ENCODE data around the gene SLC39A11.

Gene SLC39A11

DNA sequence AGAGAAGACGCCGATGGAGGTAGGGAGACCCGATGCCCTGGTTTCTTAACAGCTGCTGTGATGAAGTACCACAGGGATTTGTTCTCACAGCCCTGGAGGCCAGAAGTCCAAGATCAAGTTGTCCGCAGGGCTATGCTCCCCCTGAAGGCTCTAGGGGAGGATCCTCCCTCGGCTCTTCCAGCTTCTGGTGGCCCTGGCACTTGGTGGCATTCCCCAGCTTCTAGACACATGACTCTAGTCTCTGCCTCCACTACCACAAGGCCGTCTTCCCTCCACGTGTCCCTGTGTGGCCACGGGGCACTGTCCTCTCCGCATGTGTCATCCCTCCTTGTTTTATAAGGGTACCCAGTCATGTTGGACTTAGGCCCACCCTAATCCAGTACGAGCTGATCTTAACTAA is 375.2 kb downstream of the SLC39A11 start:
- no peak overlapping the region for H3K4me3 ChIP-seq (replicated peaks; ENCODE audit: low read depth, low read length)
- TF ChIP-seq, protein P1, sequence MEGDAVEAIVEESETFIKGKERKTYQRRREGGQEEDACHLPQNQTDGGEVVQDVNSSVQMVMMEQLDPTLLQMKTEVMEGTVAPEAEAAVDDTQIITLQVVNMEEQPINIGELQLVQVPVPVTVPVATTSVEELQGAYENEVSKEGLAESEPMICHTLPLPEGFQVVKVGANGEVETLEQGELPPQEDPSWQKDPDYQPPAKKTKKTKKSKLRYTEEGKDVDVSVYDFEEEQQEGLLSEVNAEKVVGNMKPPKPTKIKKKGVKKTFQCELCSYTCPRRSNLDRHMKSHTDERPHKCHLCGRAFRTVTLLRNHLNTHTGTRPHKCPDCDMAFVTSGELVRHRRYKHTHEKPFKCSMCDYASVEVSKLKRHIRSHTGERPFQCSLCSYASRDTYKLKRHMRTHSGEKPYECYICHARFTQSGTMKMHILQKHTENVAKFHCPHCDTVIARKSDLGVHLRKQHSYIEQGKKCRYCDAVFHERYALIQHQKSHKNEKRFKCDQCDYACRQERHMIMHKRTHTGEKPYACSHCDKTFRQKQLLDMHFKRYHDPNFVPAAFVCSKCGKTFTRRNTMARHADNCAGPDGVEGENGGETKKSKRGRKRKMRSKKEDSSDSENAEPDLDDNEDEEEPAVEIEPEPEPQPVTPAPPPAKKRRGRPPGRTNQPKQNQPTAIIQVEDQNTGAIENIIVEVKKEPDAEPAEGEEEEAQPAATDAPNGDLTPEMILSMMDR (IDR thresholded peaks at IDR 0.05; ENCODE audit: insufficient read depth, low read length, poor library complexity, severe bottlenecking) = no peak
- no peaks in the 10 kb centered on the region; the same call in 1 of the 2 replicates for H3K36me3 ChIP-seq (ENCODE audit: control insufficient read depth, insufficient read depth, low read length)
- H3K27me3 ChIP-seq (replicated peaks; ENCODE audit: control insufficient read depth, insufficient read depth, low read length) = no peaks in the 10 kb centered on the region
- no peak for DNase-seq (ENCODE audit: extremely low read depth, insufficient read length)

DNA sequence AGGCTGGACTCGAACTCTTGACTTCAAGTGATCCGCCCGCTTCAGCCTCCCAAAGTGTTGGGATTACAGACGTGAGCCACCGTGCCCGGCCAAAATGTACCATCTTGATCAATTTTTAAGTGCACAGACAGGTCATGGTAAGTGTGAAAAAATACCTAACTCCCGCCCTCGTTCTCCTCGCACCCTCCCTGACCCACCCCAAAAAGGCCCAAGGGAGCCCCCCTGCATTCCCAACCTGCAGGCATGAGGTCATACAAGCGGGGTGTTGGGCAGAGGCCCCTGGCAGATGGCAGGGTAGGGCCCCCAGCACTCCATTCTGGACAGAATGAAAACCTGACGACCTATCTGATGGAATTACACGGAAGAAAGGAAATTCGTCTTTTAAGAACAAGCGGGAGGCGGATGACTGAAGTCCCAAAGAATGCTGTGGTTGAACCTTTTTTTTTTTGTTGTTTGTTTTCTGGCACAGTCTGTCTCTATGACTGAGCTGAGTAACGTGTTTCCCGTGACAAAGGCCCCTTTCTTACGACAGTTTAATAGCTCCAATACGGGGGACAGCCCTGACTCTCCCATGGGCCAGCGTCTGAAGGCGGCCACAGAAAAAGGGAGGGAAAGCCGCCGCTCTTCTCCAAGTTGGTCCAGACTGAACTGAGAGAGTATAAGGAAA is 376.4 kb downstream of the SLC39A11 start:
- H3K4me3 ChIP-seq (replicated peaks; ENCODE audit: low read depth, low read length) = no peak overlapping the region
- H3K27me3 ChIP-seq (replicated peaks; ENCODE audit: control insufficient read depth, insufficient read depth, low read length) = no peaks in the 10 kb centered on the region
- TF ChIP-seq, protein P1 (IDR thresholded peaks at IDR 0.05; ENCODE audit: insufficient read depth, low read length, poor library complexity, severe bottlenecking) = no peak
- no peak for DNase-seq (ENCODE audit: extremely low read depth, insufficient read length)
- no peaks in the 10 kb centered on the region; the same call in 1 of the 2 replicates for H3K36me3 ChIP-seq (ENCODE audit: control insufficient read depth, insufficient read depth, low read length)

DNA sequence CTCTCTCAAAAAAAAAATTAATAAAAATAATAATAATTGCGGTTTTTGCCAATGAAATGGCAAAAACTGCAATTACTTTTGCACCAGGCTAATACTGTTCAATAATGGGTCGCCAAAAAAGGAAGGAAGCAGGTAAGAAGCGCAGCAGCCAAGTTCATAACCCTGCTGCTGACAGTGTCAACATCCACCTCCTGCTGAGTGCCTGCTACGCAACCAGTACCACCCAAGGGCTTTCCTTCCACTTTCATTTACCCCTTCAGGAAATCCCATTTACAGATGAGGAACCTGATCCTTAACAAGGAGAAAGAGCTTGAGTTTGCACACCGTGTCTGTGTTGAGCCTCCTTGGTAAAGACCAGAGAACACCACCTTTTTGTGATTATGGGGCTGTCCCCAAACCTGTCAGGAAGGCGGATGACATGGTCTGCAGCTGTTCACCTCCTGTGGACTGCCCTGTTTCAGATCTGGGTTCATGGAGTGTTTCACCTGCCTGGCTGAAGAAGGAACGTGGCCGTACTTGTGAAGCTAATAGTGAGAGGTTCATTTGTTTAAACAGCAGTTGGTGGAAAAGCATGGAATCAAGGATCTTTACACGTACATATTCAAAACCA is 378.0 kb downstream of the SLC39A11 start:
- TF ChIP-seq, protein P1 (IDR thresholded peaks at IDR 0.05; ENCODE audit: insufficient read depth, low read length, poor library complexity, severe bottlenecking) = no peak
- no peaks in the 10 kb centered on the region for H3K36me3 ChIP-seq (ENCODE audit: control insufficient read depth, insufficient read depth, low read length)
- H3K4me3 ChIP-seq (replicated peaks; ENCODE audit: low read depth, low read length) = no peak overlapping the region
- no peaks in the 10 kb centered on the region for H3K27me3 ChIP-seq (replicated peaks; ENCODE audit: control insufficient read depth, insufficient read depth, low read length)
- DNase-seq (ENCODE audit: extremely low read depth, insufficient read length) = no peak

DNA sequence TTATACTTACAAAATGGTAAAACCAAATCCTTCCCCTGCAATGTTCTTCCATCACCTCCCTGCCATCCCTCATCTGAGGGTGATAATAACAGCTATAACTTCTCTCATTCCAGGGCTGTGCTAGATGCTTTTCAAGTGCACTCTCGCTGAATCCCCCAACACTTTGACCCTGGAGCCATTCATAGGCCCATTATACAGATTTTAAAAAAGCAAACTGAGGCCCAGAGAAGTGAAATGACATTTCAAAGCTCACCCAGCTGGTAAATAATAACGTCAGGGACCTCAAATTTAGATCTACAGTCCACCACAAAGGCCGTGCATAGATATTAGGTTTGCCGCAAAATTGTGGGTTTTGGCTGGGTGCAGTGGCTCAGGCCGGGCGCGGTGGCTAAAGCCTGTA is 378.8 kb downstream of the SLC39A11 start:
- Histone ChIP-seq H3K4me3 (replicated peaks; ENCODE audit: low read depth, low read length) (no peak overlapping the region), H3K27me3 (replicated peaks; ENCODE audit: control insufficient read depth, insufficient read depth, low read length) (no peaks in the 10 kb centered on the region)
- no peak for DNase-seq (ENCODE audit: extremely low read depth, insufficient read length)

DNA sequence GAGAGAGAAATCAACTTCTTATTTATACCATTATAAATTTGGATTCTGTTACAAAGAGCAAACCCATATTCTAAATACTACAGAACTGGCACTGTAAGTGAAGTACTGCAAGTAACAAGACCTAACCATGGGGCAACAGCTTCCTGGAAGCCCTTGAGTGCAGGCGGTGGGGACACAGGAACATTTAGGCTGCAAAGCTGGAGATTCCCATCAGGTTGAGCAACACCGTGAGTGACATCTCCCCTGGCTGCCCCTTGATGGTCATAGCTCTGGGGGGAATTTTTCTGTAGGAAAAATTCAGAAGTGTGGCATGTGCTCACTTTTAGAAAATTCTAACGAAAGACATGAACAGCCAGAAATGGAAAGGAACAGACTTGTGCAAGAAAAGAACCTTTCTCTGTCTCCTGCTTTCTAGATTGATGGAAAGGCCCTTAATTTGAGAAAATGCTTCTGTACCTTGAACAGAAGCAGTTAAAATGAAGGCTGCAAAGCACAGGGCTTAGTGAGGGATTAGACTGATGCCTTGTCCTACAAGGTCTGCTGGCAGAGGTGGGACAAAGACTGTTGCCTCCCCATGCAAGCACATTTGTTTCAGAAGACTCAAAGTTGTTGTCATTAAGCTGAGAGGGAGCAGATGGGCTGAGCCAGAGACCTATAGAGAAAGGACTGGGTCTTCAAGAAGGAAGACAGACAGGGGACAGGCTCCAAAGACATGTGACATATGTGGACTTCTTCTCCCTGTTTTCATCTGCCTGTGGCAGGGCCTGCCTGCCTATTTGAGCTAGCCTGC is 380.8 kb downstream of the SLC39A11 start:
- TF ChIP-seq, protein P1 (IDR thresholded peaks at IDR 0.05; ENCODE audit: insufficient read depth, low read length, poor library complexity, severe bottlenecking) = no peak
- Histone ChIP-seq H3K36me3 (ENCODE audit: control insufficient read depth, insufficient read depth, low read length) (no peaks in the 10 kb centered on the region), H3K27me3 (replicated peaks; ENCODE audit: control insufficient read depth, insufficient read depth, low read length) (no peaks in the 10 kb centered on the region), H3K4me3 (replicated peaks; ENCODE audit: low read depth, low read length) (no peak overlapping the region)
- no peak for DNase-seq (ENCODE audit: extremely low read depth, insufficient read length)

More for the DNA sequence above, 378.8 kb downstream of the SLC39A11 start:
- H3K36me3 ChIP-seq (ENCODE audit: control insufficient read depth, insufficient read depth, low read length) = no peaks in the 10 kb centered on the region
- TF ChIP-seq, protein P1 (IDR thresholded peaks at IDR 0.05; ENCODE audit: insufficient read depth, low read length, poor library complexity, severe bottlenecking) = no peak
